SK-N-MC (cell line): ENCODE results near the gene MTREX.

Experiments
- EZH2 ChIP-seq: fragments of 200-600 bp; sonication (generic); IDR thresholded peaks from one replicate; pipeline ENCODE4 v1.6.1; 2017; ENCODE audit warnings: antibody characterized with exemption
- POLR2AphosphoS5 ChIP-seq: IDR thresholded peaks from 2 replicates; pipeline ENCODE4 v1.6.1; 2012; ENCODE audit warnings: mild to moderate bottlenecking, low read depth, low read length, borderline replicate concordance

DNA sequence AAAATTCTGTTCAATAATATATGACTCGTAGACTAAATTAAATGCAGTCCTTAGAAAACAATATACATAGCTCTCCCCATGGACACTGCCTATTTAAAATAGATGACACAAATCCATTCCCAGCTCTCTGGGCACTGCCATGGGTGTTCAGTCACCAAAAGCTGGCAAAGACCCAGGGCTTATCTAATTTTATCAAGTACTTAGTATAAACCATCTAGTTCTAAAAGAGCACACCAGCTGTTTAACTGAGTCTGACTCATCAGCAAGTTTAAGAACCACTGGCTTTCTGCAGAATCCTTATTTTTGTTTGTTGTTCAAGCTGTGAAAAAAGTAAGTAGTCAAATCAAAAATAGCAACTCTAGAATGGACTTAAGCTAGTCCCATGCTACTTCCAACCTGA lies 119.4 kb downstream of the MTREX start:
- no peak for TF ChIP-seq POLR2AphosphoS5
- no peak for TF ChIP-seq EZH2
